Stimulated activated CD4-positive, alpha-beta T cell treated with anti-CD3 and anti-CD28 coated beads, Interleukin-15, amount 100 ng/mL, for 24 hours (primary cell): Measurements from ENCODE around the gene PTPN14.

ENCODE experiments used
- DNase-seq: peaks from one replicate; pipeline ENCODE4 v3.0.0-alpha.2; 2020

The PTPN14 gene

DNA sequence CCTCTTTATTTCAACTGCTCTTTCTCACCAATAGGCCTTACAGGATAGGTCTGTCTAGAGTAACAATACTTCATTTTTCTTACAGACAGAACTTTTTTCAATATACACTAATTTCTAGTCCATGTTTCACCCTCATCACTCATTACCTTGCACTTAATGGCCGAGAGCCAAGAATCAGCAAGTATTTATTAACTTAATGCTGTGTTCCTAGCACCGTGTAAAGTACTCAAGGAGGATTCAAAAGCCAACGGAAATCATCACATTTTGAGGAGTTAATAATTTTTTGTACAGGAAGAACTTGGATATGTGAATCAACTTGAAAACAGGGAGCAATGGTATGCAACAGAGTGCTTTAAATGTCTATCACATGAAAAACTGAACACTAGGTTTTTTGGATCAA lies 102.0 kb downstream of the PTPN14 start:
- DNase-seq, result no peak

DNA sequence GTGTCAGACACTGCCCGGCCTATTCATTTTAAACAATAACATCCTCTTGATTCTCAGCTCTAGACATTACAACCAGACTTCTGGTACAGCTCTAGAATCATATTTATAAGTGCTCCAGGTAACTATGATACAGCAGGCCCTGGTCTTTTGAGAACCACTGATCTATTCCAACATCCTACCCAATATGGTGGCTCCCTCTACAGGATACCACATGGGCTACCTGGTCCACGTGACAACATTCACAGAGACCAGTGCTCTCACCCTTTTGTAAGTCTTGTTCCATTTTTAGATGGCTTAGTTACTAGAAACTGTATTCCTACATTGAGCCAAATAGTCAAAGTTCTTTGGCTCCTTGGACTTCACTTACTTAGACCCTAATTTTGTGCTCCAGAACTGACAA lies 102.9 kb downstream of the PTPN14 start:
- DNase-seq, result no peak

DNA sequence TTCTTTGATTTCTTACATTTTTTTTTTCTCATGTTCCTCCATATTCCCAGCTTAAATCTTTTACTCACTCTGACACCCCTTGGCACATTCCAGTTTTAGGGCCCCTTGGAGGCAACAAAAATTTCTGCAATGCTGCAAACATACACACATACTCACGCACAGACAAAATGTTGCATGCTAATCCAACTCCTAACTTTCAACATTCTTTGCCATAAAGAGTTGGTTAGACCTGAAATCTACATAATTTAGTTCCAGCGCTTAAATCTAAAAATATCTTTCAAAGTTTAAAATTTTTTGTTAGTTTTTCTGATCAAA lies 103.9 kb downstream of the PTPN14 start:
- no peak for DNase-seq

DNA sequence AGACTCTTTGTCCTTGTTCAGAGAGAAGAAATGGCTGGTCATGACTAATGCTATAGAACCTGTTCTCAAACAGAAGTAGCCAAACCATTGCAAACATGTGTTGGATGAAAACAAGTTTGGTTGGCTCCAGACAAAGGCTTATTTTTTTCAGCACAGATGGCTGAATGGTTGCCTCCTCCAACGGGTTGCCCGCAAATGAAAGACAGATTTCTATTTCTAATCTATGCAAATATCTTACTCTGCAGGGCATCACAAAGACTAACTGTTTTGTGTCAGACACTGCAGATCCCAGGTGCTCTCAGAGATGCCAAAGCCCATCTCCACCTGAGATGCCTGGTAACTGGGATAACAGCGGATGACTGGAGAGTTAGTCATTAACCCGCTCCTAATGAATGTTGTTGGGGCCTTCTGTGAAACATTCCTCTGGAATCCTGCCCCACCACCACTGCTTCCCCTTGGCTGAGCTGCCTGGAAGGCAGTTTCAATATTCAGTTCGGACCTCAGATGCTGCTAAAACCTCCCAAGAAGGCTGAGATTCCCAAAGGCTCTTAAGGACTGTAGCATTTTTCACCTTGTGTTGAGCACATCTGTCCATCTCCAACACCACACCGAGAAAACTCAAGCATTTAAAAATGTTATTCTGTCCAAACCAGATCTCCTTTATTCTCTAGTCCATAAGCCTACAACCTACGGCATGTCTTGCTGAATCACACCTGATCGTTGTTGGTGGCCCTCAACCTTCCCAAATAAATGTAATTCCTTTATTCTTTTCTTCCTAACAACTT lies 104.4 kb downstream of the PTPN14 start:
- DNase-seq, result no peak

DNA sequence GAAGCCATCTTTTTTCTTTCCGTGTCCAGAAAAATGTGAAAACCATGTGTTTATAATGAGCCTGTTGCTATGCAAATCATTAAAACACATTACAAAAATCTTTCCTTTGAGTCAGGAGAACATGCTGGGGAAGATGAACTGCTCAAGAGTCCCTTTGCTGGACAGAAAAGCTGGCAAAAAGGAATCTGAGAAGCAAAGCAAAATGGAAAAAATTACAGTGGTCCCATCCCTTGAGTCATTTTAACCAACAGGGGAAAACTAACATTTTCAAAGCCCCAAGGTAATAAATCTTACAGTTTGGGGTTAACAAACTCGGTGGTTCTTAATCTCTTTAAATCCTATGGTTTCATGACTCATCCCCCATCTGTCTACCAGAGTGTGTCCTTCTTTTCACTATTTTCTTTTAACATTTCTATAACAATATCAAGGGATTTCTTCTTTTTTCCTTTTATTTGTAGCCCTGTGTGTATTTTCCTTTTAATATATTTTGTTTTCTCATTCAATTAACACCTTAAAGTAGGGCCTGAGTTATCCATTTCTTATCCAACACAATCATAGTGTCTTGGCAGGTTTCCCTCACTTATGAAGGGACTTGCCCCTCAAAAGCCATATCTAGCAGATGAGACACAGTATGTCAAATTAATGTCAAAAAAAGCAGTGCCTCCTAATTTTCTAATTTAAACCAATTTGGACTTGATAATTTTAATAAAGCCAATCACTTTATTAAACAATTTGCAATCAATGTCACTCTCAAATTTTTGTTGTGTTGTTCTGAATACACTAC lies 105.4 kb downstream of the PTPN14 start:
- no peak for DNase-seq

DNA sequence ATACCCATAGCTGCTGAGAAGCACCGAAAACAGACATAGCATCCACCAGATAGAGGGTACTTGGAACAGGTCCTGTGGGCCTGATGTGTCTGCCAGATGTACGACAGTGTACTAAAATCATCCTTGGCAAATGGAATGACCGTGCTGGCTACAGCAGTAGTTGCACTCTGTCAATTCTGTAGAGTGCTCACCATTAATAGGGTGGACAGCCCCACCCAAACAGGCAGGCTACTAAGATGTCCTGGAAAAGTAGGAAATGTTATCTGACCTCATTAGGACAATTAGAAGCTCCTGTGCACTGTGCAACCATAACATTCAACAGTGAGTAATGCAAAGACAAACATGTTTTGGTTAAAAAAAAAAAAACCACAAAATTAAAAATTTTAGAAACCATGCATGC lies 106.2 kb downstream of the PTPN14 start:
- no peak for DNase-seq

DNA sequence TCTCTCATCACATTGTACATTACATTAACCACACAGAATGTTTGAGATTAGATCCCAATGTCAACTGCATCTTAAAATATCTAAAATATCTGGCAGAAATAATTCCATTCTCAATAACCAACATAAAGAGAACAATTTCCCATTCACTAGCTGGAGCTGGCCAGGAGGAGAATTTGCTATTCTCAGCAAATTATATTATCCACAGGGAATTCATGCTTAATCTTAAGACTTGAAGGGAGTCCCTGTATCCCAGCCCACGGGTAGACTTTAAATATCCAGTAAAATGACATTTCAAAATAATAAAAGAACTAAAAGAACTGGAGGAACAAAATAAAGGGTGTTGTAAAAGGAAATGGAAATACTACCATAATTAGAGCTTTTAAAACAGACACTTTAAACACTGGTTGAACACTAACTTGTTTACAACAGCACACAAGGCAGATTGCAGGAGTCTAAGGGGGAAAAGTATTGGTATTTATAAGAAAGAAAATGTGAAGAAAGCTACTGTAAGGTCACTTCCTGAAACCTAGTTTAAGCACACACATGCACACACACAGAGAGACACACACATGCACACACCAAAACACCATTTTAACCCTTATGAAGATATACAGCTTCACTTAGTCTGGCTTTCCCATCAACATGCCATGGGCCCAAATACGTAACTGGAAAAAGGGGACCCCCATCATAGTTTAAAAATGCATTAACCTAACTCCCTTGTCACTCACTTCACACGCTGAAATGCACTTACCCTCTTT lies 107.0 kb downstream of the PTPN14 start:
- no peak for DNase-seq

DNA sequence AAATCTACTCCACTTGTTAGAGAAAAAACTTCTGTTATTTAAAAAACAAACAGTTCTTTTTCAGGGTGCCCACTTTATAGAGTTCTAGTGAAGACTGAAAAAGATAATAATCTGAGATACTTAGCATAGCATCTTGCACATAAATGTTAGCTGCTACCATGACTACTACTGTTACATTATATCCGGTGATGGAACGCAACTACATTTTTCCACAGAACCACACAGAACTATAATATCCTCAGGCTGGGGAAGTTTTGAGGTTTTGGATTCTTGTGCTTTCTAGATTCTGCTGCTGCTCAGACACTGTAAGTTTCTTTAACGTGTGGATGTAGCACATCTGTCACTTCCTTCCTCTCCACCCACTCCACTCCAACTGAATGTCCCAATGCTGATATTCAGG lies 110.3 kb downstream of the PTPN14 start:
- no peak for DNase-seq

DNA sequence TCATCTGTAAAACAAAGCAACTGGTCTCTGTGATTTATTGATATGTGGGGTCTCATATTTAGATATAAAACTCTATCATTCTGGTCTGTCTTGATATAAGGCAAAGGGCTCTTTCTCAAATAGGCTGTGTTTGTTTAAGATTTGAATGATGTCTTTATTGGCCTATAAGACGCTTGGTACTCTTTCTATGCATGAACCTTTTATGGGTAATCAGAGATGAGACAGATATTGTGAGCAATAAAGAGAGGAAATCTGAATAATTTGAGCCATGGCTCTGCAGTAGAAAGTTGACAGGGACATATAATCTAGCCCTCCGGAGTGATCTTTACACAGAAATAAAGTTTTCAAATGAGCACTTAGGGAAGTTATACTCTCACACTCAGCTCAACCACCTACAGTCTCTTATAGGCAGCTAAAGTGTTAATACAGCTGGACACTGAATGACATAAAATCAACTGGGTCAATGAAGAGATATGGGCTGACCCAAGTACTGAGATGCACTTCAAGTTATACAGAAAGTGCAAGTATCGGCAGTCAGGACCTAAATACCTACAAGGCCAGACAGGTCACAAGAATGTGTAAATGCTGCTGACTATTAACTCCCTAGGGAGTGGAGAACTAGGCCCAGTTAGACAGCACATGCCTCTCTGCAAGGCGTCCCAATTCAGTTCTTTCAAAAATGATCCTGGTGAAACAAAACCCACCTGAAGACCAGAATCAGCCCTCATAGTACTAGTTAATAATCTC lies 111.0 kb downstream of the PTPN14 start:
- DNase-seq, result no peak

DNA sequence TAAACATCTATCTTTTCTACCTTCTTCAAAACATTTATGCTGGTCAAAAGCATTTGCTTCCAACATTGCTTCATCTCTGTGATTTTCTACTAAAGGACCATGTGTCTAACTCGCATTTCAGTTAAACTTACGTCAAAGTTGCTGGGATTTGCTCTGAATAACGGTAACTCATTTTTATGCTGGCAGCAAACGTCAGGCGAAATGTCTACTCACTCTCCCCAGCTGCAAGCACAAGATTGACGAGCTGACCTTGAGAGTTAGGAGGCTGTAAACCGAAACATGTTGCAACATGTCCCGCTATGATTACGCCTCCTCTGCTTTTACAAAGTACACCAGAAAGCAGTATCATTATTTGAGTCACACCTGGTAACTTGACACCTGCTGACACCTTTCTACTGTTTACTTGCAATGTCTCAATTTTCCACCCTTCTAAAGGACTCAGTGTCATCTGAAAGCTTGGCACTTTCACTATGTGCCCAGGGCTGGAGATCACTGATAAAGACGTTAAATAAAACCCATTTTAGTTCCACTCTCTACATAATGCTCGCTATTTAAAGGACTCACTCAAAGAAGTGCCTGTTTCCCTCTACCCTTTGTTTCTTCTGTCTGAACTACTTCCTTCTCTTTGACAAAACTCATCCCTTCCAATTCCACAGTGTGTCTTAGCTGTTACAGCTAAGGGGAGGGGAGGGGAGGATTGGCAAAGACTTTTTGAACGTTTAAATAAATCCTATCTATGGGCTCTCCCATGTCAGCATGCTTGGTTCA lies 111.9 kb downstream of the PTPN14 start:
- peak; percentile 55 for DNase-seq

DNA sequence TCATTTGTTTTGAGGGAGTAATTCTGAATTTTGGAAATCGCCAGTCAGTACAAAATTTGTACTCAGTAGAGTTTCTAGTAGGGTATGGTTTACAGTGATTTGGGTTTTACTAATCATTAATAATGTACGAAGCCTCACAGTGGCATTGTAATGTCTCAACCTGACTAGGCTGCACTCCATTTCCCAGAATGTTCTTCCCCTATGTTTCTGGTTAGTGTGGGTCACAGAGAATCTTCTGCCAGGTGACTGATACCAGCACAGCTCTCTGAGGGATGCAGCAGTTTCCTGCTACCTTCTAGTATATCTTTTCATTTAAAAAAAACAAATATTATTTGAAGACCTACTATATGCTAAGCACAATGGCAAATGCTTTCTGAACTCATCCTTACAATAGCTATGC lies 112.9 kb downstream of the PTPN14 start:
- no peak for DNase-seq

DNA sequence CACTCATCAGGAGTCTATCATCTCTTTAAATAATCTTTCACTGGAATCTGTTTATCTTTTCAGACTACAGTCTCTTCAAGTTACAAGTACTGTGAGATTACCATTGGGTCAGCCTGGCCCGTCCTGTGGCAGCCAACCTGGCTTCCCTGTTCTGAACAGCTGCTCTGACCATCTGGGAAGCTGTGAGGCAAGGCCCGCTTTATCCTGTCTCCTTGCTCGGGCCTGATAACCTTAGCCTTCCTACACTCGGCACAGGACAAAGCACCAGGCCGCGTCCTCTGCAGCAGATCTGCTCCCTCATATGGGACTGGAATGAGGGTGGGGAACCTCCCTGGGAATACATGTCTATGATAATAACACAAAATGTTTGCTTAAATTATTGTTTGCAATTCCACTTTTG lies 113.3 kb downstream of the PTPN14 start:
- DNase-seq, result no peak

DNA sequence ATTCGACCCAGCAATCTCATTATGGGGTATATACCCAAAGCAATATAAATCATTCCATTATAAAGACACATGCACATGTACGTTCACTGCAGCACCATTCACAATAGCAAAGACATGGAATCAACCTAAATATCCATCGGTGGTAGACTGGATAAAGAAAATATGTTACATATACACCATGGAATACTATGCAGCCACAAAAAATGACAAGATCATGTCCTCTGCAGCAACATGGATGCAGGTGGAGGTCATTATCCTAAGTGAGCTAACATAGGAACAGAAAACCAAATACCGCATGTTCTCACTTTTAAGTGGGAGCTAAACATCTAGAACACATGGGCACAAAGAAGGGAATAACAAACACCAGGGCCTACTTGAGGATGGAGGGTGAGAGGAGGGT lies 115.5 kb downstream of the PTPN14 start:
- DNase-seq, result no peak

DNA sequence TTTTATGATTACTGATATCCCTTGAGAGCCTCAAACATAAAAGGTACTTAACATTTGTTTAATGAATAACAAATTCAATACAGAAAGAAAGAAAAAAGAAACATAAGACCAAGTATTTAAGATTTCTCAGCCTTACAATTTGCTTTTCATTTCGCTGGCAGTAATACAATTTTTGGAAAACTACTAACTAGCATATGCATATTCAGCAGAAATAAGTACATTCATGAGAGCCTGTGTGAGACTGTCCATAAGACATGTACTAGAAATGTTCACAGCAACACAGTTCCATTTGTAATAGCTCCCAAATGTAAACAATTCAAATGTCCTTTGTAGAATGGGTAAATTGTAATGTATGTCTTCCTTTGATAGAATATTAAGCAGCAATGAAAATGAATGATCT lies 119.2 kb downstream of the PTPN14 start:
- DNase-seq, result no peak

DNA sequence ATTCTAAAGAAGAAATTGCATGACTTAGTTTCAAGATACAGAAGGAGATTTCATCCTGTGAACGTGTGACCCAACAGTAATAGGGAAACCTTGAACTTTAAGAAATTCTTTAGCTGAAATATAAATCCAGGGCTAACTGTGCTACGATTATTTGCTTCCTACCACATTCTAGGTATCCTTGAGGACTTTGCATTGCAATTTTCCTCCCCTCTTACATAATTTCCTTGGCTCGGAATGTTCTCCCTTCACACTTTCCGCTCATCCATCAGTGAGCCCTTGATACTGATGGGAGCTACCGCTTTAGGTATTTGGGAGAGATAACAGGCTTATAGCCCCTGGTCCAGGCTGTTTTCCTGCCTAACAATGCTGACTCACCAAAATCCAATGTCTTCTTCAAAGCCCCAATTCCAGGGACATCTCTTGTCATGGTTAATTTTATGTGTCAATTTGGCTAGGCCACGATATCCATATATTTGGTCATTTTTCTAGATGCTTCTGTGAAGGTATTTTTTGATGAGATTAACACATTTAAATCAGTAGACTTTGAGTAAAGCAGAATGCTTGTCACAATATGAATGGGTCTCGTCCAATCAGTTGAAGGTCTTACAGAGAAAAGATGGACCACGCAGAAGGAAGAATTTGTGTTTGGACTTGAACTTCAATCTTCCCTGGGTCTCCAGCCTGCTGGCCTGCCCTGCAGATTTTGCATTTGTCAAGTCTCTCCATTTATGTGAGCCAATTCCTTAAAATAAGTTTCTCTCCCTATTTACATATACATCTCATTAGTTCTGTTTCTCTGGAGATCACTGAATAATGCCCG lies 121.2 kb downstream of the PTPN14 start:
- DNase-seq, result no peak

DNA sequence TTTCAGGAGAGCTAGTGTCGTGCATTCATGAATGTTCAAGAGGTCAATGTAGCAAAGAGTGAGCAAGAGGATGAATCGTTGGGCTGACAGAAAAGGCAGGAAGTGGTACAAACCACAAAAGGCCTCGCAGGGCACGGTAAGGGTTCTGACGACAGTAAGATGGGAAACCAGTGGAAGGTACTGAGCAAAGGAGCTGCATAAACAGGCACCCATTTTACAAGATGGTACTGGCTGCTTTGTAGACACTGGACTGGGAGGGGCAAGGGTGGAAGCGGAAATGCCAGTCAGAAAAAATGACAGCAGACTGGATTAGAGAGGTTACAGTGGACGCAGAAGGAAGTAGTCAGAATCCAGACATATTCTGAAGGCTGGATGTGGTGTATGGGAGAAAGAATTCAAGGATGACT lies 123.5 kb downstream of the PTPN14 start:
- peak; percentile 72 for DNase-seq

DNA sequence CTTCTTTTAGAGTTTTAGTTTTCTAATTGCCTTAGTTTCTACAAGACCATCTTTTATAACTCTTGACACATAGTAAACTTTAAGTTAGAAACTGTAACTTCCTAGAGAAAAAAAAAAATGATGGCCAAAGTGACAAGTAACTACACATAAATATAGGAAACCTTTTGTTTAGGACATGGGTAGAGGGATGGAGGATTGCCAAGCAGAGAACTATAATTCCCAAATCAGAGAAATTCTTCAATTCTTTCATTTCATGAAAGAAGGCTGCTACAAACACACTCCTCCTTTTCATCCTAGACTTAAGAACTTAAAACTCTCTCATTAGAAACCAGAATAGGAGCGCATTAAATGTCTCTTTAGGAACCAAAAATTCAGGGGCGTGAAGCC lies 125.0 kb downstream of the PTPN14 start:
- DNase-seq, result no peak

DNA sequence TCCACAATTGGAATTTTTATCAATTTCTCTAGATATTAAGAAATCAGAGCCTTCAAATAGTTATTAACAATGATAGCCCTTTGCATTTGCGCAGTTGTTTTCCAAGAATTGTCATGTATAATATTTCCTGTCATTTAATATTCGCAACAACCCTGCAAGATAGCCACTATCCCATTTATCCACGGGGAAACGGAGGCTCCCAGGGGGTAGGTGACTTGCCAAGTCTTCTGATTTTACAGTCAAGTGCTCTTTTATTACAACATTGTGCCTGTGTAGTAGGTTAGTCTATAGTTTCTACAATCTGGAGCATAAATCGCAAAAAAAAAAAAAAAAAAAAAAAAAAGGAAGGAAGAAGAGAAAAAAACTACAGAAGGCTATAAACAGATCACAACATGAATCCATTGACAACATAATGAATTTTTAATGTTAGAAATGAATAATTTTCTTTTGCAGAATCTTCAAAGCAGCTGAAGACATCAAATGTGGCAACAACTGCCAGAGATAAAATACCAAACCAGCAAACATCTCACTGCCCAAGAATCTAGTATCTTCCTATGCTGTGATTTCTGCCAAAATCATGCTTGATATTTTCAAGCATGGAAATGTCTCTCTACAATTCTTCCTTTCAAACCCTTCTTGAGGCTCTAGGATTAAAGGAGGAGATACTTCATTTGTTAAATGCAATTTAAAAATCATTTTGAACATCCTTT lies 125.5 kb downstream of the PTPN14 start:
- no peak for DNase-seq

DNA sequence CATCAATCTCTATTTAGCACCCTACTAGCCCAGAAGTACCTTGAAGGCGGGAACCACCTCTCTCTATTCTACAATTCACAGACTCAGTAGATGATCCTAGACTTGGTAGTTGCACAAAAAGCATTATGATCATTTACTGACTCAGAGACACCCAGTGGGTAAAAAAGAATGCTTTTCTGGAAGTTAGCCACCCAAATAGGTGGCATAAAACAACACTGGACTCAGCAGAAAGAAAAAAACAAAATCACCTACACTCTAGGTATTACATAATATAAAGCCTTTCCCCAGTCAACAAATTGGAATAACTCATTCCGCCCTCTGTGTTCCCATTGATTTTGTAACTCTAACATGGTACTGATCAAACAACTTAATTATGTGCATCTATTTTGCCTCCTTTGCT lies 126.3 kb downstream of the PTPN14 start:
- DNase-seq, result no peak

DNA sequence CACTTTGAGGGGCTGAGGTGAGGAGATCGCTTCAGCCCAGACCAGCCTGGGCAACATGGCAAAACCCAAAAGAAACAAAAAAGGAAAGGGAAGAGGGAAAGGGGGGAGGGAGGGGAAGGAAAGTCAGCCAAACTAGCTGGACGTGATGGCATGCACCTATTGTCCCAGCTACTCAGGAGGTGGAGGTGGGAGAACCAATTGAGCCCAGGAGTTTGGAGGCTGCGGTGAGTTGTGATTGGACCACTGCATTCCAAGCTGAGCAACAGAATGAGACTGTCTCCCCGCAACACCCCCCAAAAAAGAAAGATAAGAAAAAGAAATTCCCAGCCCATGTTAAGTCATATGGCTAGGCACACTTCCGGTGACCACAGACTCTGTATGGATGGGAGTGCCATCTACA lies 128.4 kb downstream of the PTPN14 start:
- DNase-seq, result no peak

DNA sequence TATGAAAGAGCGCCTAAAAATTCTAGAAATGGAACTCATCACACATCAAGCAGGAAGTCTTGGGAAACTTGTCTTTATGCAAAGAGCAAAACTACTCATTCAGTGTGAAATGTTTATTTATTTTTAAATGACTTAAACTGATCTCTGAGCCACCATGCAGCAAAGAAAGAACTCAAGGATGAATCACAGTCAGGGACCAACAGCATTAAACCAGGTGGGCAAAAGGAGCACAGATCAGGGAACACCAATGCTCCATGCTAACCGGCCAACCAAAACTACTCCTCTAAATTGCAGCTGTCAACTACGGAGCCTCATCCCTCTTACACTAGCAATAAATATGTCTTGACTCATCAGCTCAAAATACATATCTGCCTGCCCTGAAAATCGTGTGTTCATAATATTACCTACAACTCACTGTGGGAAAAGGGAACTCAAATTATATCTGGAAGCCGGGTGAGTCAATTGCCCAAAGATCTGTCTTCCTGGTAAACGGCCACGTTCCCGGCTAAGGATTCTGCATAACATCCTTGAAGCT lies 129.2 kb downstream of the PTPN14 start:
- no peak for DNase-seq
